GM18507 (cell line): ENCODE results near the gene DOHH.

Source experiments
- DNase-seq: peaks from one replicate; pipeline ENCODE4 v3.0.0; 2011; ENCODE audit warnings: low read depth; ENCODE audit not compliant: insufficient read length; ENCODE audit errors: extremely low spot score
- FAIRE-seq: peaks from 2 replicates; lab custom pipeline; 2011; peaks lifted over from hg19 to GRCh38; lab: Jason Lieb, UNC

The DOHH gene

DNA sequence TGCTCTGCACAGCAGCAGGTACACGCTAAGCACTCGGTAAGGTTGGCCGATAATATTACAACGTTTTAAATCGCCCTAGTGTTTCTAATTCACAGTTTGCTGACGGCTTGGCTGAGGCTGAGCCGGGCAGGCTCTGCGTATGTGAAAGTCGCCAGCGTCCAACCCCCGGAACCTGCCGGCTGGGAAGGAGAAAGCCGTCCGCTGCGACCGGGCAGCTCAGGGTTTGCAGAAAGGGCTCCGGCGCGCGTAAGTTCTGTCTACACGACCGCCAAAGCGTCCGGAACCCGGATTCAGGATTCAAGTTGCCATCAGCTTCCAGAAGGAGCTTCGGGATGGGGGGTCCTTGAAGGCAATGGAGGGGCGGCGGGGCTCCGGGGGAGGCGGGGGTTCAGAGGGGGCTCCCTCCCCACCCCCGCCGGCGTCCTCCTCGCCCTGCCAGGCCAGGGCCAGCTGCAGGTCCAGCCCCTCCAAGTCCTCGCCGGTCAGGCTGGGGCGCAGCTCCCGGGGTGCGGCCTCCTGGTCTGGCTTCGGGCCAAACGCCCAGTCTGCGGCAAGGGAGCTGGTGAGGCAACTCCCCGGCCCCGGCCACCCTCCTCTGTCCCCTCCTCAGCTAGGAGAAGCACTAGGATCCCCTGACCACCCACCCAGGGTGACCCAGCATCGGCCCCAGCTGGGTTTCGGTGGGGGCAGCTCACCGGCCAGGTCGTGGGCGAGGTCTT lies 17.8 kb downstream of the DOHH start:
- FAIRE-seq (no peak), DNase-seq (no peak)

DNA sequence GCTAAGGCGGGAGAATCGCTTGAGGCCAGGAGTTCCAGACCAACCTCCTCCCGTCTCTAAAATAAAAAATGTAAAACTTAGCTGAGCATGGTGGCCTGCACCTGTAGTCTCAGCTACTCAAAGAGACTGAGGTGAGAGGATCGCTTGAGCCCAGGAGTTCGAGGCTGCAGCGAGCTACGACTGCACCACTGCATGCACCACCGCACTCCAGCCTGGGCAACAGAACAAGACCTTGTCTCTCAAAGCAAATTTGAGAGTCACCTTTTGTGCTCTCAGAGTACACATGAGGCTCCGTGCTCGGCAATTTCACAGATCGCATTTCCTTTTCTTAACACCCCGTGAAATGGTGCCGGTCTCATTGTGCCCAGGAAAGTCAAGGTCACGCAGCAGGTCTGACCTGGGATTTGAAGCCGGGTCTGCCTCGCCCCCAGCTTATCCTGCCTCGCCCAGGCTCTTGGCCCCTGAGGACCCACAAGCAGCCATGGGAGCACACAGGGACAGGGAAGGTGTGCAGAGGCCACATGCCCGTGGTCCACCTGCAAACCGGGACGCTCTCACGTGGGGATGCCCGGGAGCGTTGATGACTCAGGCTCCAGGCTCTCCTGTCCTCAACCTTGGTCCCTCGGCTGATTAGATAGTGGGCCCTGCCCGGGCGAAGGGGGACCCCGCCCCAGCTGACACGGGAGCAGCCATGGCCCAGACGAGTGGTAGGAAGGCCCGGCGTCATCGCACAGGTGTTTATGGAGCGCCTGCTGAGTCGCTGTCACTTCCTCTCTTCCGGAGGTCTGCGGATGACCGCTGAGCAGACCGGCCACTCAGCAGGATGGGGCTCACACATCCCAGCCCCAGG lies 19.0 kb downstream of the DOHH start:
- FAIRE-seq (no peak), DNase-seq (no peak)

DNA sequence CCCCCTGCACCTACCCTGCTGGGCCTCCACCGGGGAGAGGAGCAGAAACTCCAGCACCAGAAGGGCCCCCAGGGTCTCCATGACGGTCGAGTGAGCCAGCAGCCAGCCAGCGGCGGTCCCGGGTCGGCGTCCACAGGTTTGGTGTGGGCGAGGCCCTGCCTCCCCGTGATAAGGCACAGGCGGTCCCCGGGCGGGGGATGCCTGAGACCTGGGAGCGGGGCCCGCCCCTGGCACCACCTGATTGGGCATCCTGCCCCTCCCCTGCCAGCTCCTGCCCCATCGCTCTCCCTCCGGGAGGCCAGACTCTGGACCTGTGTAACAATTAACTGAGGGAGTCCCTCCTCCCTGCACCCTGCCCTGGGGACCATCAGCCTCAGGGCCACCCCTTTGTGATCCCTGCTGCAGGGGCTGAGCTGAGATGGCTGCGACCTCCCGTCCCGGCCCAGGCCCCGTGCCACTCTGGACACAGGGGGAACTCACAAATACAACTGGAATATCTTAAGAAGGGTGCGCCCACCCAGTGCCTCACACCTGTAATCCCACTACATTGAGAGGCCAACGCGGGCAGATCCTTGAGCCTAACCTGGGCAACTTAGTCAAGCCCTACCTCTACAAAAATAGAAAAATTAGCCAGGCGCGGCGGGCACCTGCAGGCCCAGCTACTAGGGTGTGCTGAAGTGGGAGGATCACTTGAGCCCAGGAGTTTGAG lies 19.9 kb downstream of the DOHH start, which contains the start of gene SMIM24:
Gene SMIM24 (minus strand): TSS at position 143 of the 709 bp plus-strand sequence. CDS start 62 bp downstream, at position 81.
- FAIRE-seq (no peak), DNase-seq (no peak)

DNA sequence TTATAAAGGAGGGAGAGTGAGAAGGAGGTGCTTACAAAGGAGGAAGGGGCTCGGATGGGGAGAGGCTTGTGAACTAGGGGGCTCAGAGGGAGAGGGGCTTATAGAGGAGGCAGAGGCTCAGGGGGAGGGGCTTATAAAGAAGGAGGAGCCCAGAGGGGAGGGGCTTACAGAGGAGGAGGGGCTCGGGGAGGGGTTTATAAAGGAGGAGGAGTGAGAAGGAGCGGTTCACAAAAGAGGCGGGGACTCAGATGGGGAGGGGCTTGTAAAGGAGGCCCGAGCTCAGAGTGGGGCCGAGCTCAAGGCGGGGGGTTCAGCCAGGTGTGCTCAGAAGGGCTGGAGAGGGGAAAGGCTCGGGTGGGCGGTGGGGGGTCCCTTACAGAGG lies 20.6 kb downstream of the DOHH start:
- DNase-seq (no peak), FAIRE-seq (no peak)

DNA sequence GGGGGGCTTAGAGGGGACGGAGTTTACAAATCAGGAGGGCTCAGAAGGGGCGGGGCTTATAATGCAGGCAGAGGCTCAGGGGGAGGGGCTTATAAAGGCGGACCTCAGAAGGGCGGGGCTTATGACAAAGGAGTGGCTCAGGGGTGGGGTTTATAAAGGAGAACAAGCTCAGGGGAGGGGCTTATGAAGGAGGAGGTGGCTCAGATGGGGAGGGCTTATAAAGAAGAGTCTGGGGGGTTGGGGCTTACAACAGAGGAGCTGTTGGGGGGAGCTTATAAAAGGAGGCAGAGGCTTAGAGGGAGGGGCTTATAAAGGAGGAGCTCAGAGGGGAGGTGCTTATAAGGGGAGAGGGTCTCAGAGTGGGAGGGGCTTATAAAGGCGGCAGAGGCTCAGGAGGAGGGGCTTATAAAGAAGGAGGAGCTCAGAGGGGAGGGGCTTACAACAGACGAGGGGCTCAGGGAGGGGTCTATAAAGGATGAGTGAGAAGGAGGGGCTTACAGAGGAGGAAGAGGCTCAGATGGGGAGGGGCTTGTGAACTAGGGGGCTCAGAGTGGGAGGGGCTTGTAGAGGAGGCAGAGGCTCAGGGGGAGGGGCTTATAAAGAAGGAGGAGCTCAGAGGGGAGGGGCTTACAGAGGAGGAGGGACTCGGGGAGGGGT lies 21.2 kb downstream of the DOHH start:
- DNase-seq (peak; percentile 35), FAIRE-seq (no peak)

DNA sequence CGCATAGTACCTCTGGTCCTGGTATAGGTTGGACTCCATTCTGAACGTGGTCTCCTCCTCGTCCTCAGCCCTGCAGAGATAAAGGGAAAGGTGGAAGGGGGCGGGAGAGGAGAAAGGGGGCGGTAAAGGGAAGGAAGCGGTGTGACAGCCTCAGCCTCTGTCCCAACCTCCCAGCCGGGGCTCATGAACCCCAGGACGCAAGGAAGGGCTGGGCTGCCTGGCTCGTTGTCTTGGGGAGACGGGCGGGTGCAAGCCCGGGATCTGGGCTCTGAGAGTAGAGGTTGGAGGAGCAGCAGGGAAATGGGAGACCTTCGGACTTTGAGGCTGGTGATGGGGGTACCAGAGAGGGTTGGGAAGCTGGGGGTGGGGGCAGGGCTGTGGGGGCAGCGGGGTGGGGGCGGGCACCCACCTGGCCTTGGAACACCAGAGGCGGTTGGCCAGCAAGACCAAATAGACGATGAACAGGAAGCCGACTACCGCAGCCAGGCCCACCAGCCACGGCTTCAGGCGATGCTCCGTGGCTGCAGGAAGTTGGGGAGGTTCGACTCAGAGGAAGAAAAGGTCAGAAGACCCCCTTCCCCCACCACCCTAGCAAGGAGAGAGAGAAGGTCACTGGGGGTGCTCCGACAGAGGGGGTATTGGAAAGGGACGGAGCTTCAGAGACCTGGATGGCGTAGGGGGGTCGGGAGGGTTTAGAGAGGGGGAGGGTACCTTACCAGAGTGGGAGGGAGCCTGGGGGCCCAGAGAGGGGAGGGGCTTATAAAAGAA lies 21.9 kb downstream of the DOHH start:
- DNase-seq (no peak), FAIRE-seq (no peak)

DNA sequence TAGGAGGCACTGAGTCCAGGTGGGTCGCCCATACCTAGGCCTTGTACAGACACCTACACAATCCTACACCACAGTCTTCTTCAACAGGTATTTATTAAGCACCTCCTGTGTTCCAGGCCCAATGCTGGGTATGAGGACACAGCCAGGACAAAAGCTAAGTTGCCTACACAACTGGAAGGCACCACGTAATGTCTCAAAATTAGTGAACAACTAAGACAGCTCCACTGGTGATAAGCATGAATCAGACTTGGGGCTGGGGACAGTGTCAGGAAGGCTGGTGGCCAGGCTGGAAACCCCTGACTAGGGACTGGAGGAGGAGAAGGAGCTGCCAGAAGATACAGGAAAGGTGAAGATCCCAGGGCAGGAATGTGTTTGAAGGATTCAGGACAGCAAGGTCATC lies 22.5 kb downstream of the DOHH start:
- DNase-seq (no peak), FAIRE-seq (no peak)

DNA sequence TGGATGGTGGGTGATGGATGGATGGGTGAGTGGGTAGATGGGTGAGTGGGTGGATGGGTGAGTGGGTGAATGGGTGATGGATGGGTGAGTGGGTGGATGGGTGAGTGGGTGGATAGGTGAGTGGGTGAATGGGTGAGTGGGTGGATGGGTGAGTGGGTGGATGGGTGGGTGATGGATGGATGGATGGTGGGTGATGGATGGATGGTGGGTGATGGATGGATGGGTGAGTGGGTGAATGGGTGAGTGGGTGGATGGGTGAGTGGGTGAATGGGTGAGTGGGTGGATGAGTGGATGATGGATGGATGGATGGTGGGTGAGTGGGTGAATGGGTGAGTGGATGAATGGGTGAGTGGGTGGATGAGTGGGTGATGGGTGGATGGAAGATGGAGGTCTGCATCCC lies 23.0 kb downstream of the DOHH start:
- no peak for FAIRE-seq

DNA sequence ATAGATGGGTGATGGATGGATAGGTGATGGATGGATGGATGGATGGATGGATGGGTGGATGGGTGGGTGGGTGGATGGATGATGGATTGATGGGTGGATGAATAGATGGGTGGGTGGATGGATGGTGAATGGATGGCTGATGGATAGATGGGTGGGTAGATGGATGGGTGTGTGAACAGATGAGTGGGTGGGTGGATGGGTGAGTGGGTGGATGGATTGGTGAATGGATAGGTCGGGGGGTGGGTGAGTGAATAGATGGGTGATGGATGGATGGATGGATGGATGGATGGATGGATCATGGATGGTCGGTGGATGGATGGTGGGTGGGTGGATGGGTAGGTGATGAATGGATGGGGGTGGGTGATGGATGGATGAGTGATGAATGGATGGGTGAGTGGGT lies 23.6 kb downstream of the DOHH start:
- FAIRE-seq (no peak), DNase-seq (no peak)

More for the DNA sequence above, 23.0 kb downstream of the DOHH start:
- no peak for DNase-seq

DNA sequence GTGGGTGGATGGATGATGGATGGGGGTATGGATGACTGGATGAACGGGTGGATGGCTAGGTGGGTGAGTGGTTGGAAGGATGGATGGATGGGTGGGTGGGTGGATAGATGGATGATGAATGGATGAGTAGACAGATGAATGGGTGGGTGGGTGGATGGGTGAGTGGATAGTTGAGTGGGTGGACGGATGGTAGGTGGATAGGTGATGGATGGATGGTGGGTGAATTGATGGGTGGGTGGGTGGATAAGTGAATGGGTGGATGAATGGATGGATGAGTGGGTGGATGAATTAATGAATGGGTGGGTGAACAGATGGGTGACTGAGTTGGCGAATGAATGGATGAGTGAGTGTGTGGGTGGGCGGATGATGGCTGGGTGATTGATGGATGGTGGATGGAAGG lies 25.0 kb downstream of the DOHH start:
- no peak for FAIRE-seq
- no peak for DNase-seq

DNA sequence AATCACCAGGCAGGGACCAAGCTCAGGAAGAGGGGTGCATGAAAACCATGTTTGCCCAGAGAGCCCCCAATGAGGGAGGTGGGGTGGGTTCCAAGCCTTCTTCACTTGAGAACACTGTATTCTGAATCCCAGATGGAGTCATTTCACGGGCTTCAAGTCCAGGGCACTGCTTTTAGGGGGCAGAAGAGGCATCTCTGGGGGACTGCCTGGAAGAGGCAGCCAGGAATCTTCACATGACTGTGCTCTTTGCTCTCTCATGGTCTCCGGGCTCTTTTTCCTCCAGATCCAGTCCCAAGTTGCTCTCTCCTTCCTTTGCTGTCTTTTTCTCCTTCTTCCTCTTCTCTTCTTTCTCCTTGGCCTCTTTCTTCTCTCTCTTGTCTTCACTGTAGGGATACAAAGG lies 25.9 kb downstream of the DOHH start:
- FAIRE-seq (no peak), DNase-seq (no peak)

DNA sequence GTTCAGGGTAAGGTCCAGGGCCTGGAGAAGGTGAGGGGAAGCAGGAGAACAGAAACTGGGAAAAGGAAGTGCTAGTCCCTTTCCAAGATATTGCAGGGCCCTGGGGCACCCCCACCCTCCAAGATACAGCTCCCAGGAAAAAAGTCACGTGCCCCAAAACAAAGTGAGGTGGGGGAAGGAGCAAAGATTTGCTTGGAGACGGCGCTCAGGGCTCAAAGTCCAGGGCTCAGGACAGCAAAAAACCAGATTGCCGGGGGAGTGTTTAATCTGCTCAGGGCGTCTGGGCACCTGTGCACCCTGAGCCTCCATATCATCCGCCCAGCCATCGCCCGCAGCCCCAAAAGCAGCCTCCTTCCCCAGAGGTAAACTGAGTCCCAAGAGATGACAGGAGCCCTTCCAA lies 26.5 kb downstream of the DOHH start:
- FAIRE-seq: no peak
- DNase-seq: no peak

DNA sequence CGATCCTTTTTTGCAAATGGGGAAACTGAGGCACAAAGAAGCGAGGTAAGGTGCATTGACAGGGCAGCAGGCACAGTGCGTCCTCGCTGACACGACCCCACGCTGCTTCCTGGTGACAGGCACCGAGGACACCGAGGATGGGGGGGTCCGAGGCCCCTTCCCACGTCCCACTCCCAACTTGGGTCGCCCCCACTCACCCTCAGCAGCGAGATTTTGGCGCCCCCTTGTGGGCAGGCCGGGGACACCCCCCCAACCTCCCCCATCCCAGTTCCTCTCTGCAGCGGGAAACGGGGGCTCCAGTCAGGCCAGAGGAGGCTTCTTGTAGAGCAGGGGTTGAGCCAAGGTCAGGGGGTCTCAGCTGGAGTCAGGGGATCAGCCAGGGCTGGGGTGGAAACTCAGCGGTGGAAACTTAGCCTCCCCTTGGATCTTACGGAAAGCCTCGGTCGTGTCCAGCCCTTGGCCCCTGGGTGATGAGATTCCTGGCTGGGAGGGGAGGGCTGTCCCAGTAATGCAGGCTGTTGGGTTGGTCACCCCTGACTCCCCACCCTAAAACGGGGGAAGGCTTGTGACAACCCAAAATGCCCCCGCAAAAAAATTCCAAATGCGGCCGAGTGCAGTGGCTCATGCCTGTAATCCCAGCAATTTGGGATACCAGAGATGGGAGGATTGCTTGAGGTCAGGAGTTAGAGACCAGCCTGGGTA lies 28.4 kb downstream of the DOHH start:
- no peak for DNase-seq
- no peak for FAIRE-seq

DNA sequence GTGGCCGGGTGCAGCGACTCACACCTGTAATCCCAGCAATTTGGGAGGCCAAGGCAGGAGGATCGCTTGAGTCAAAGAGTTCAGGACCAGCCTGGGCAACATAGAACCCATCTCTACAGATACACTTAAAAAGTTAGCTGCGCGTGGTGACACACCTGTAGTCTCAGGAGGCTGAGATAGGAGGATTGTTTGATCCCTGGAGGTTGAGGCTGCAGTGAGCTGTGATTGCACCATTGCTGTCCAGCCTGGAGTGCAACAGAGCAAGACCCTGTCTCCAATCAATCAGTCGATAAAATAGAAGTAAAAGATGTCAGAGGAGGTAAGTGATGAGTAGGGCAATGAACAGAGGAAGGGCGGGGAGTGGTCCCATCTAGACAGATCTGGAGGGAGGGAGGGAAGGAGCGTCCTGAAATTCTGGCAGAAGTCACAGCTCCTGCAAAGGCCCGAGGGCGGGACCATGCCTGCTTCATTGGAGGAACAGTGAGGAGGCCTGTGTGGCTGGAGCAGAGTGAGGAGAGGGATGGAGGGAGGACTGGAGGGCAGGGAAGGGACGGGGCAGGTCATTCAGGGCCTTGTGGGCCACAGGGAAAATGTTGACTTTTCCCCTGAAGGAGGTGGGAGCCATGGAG lies 29.9 kb downstream of the DOHH start:
- FAIRE-seq (no peak), DNase-seq (no peak)

DNA sequence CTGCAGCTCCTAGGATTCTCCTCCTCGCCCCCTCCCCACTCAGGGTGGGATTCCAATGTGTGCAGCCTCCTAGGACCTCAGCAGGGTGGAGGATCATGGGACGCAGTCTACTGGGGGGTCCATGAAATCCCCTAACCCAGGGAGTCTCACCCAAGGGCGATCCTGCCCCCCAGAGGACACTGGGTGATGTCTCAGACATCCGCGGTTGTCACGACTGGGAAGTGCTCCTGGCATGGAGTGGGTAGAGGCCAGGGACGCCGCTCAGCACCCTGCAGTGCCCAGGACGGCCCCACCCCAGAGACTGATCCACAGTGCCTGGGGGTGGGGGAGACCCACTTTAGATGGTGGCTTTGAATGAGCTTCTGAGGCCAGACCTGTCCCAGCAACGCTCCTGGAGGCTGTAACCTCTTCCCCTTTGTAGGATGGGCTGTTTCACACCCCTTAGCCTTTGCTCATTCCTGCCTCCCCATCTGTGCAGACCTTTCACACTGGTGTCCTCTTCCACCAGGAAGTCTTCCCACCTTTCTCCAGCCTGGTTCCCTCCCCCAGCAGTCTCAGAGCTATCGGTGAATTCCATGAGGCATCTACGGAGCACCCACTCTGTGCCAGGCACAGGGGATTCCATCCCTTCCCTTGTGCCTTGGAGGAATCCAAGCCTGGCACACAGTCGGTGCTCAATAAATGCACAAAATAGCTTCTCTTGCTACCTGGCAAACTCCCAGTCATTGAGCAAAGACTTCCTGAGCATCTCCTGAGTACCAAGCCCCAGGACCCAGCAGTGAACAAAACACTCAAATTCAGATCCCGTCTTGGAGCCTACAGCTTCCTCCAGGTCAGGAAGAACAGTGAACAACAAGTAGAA lies 30.6 kb downstream of the DOHH start:
- no peak for FAIRE-seq
- DNase-seq: no peak

DNA sequence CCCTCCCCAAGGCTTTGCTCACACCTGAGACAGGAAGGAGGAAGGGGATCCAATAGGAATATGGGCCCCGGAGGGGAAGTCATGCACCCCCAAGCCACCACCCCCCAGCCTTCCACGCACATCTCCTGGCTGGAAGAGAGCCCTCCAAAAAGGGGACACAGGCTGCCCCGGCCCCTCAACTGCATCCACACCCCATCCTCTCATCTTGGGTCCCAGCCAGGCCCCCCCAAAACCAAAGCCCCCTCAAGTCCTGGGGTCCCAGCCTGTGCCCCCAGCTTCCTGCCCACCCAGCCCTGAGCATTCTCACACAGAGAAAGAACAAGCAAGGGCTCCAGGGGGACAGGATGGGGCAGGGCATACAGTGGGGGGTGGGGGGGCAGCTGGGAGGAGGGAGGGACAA lies 32.3 kb downstream of the DOHH start:
- DNase-seq (no peak), FAIRE-seq (no peak)

DNA sequence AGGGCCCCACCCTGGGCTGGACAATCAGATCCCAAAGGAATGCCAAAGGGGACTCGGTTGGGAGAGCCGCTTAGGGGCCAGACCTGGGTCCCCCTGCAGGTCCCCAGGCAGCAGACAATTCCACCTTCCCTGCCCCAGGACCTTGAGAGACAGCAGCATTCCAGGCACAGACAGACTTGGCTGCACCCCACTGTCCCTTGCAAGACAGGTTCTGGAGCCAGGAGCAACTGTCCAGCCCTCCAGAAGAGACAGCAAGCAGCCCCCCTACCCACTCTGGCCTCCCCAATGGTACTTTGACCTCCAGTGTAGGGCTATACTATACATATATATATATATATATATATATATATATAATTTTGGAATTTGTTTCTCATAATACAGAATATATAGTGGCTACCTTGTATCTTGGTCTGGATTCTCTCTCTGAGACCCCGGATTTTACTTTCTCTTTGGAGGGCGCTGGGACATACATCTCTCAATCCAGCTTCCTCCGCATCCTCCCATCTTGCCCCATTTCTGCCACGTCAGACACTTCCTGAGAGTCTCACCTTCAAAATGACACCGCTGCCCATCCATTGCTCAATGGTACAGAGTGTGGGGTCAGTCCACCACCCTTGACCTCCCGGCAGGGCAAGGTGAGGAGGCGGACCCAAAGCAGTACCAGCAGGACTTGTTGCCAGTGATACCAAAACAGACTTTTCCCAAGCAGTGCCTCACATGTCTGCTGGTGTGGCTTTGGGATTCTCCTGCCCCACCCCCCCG lies 32.9 kb downstream of the DOHH start:
- FAIRE-seq: no peak
- no peak for DNase-seq
